A549 (cell line): ENCODE data around the gene EGFL8.

Source experiments
- CHD2 ChIP-seq: fragments of 150-350 bp; IDR thresholded peaks from 2 replicates; pipeline ENCODE4 v1.6.1; 2014; ENCODE audit warnings: low read length; ENCODE audit not compliant: partially characterized antibody
- CTCF ChIP-seq: fragments of >200 bp; sonication (Bioruptor Twin); formaldehyde crosslinking; IDR thresholded peaks from 3 replicates; pipeline ENCODE4 v1.5.1; 2016
- EP300 ChIP-seq, 2 experiments: fragments of >200 bp; sonication (Bioruptor Twin); formaldehyde crosslinking; IDR thresholded peaks; 2 replicates in 1 of 2; 3 replicates in 1 of 2; pipeline ENCODE4 v1.6.1; 2016 to 2017
- HDAC2 ChIP-seq: fragments of 200-600 bp; sonication (generic); IDR thresholded peaks from 2 replicates; pipeline ENCODE4 v1.6.1; 2016
- HMGXB4 ChIP-seq: fragments of 250-450 bp; sonication (Bioruptor Pico); IDR thresholded peaks from 2 replicates; pipeline ENCODE4 v1.5.0; 2021; ENCODE audit warnings: mild to moderate bottlenecking, moderate library complexity, borderline replicate concordance
- JUNB ChIP-seq: fragments of >200 bp; sonication (Bioruptor Twin); formaldehyde crosslinking; IDR thresholded peaks from 2 replicates; pipeline ENCODE4 v1.6.1; 2016
- KDM1A ChIP-seq: fragments of 200-600 bp; sonication (generic); IDR thresholded peaks from 2 replicates; pipeline ENCODE4 v1.6.1; 2016; ENCODE audit warnings: low read depth, mild to moderate bottlenecking
- POLR2A ChIP-seq: IDR thresholded peaks from 2 replicates; pipeline ENCODE4 v1.6.1; 2012; ENCODE audit warnings: mild to moderate bottlenecking, low read length
- RCOR1 ChIP-seq: fragments of 150-350 bp; IDR thresholded peaks from 2 replicates; pipeline ENCODE4 v1.6.1; 2014; ENCODE audit warnings: antibody characterized with exemption, low read length, low read depth
- REST ChIP-seq: fragments of 200-600 bp; sonication (generic); IDR thresholded peaks from 2 replicates; pipeline ENCODE4 v1.6.1; 2016; ENCODE audit warnings: antibody characterized with exemption, mild to moderate bottlenecking, moderate library complexity
- SMC3 ChIP-seq: fragments of >200 bp; sonication (Bioruptor Twin); formaldehyde crosslinking; IDR thresholded peaks from 3 replicates; pipeline ENCODE4 v1.6.1; 2018; ENCODE audit warnings: inconsistent platforms
- ZC3H11A ChIP-seq: fragments of 450-650 bp; IDR thresholded peaks from 2 replicates; pipeline ENCODE4 v1.6.1; 2014; ENCODE audit warnings: antibody characterized with exemption, mild to moderate bottlenecking

GRCh38 chr6:32123681-32124080 is 40.7 kb upstream of the EGFL8 start:
- TF ChIP-seq SMC3 (no peak), RCOR1 (no peak), CTCF (no peak), JUNB (no peak), EP300 (IDR thresholded peaks at IDR 0.05) (no peak), ZC3H11A (no peak), KDM1A (no peak), CHD2 (no peak), REST (no peak), POLR2A (no peak), HDAC2 (no peak), HMGXB4 (CRISPR knock-in tag) (no peak)
